Keratinocyte (primary cell): ENCODE data around the gene PDCL2. TPM values are rescaled to one million over a fixed set of nuclear protein-coding genes. Genes with fewer than 3 reads are reported as not detected.

ENCODE experiments used
- DNase-seq: peaks from one replicate; pipeline ENCODE4 v3.0.0-alpha.2; 2011; ENCODE audit warnings: low read depth, missing footprints, low spot score
- FAIRE-seq: peaks from 2 replicates; lab custom pipeline; 2011; peaks lifted over from hg19 to GRCh38; lab: Jason Lieb, UNC
- H2AFZ ChIP-seq: 2 replicates; pipeline ENCODE4 v1.6.0; 2012; ENCODE audit warnings: low read length, control low read depth, inconsistent platforms; ENCODE audit not compliant: control insufficient read depth
- H3K27ac ChIP-seq: 2 replicates; pipeline ENCODE4 v1.5.1; 2011; ENCODE audit warnings: low read length; ENCODE audit not compliant: control insufficient read depth, insufficient read depth
- H3K27me3 ChIP-seq: 3 replicates; pipeline ENCODE4 v1.6.0; 2011; ENCODE audit warnings: low read length; ENCODE audit not compliant: control insufficient read depth, insufficient read depth; ENCODE audit errors: extremely low read depth
- H3K36me3 ChIP-seq, 2 experiments: 2 replicates in 1 of 2; 3 replicates in 1 of 2; pipeline ENCODE4 v1.5.1; 2011; ENCODE audit warnings: low read length in 2 of 2, mild to moderate bottlenecking in 1 of 2; ENCODE audit not compliant: control insufficient read depth in 2 of 2, insufficient read depth in 2 of 2; ENCODE audit errors: extremely low read depth in 1 of 2
- H3K4me1 ChIP-seq: 3 replicates; pipeline ENCODE4 v1.5.1; 2011; ENCODE audit warnings: low read length; ENCODE audit not compliant: control insufficient read depth, insufficient read depth; ENCODE audit errors: extremely low read depth
- H3K4me2 ChIP-seq: 3 replicates; pipeline ENCODE4 v1.6.0; 2011; ENCODE audit warnings: low read depth, low read length; ENCODE audit not compliant: control insufficient read depth, insufficient read depth; ENCODE audit errors: extremely low read depth
- H3K4me3 ChIP-seq, 3 experiments: fragments of 200-600 bp in 1 of 3; sonication (generic) in 1 of 3; 2 replicates in 2 of 3; 3 replicates in 1 of 3; pipeline ENCODE4 v1.5.1; 2011 to 2016; ENCODE audit warnings: low read length in 3 of 3, mild to moderate bottlenecking in 3 of 3, control low read depth in 2 of 3, inconsistent platforms in 1 of 3, low read depth in 1 of 3, mixed read lengths in 1 of 3, mixed run types in 1 of 3, moderate library complexity in 1 of 3; ENCODE audit not compliant: control insufficient read depth in 2 of 3, insufficient read depth in 2 of 3; ENCODE audit errors: extremely low read depth in 1 of 3
- H3K79me2 ChIP-seq: 2 replicates; pipeline ENCODE4 v1.6.0; 2012; ENCODE audit warnings: low read length; ENCODE audit not compliant: control insufficient read depth, insufficient read depth
- H3K9ac ChIP-seq: 3 replicates; pipeline ENCODE4 v1.6.0; 2011; ENCODE audit warnings: low read length; ENCODE audit not compliant: control insufficient read depth, insufficient read depth; ENCODE audit errors: extremely low read depth
- H3K9me1 ChIP-seq: 3 replicates; pipeline ENCODE4 v1.6.0; 2011; ENCODE audit warnings: low read length; ENCODE audit not compliant: control insufficient read depth, insufficient read depth; ENCODE audit errors: extremely low read depth
- H3K9me3 ChIP-seq: 2 replicates; pipeline ENCODE4 v1.5.1; 2012; ENCODE audit warnings: low read depth, low read length; ENCODE audit not compliant: control insufficient read depth
- H4K20me1 ChIP-seq: 3 replicates; pipeline ENCODE4 v1.6.0; 2011; ENCODE audit warnings: low read length; ENCODE audit not compliant: control insufficient read depth, insufficient read depth; ENCODE audit errors: extremely low read depth
- CTCF ChIP-seq, 3 experiments: IDR thresholded peaks in 1 of 3; conservative IDR thresholded peaks in 1 of 3; optimal IDR thresholded peaks in 1 of 3; 2 replicates in 2 of 3; 3 replicates in 1 of 3; pipeline versions ENCODE3 to v1.5.1; 2011; ENCODE audit warnings: low read length in 3 of 3, mild to moderate bottlenecking in 3 of 3, moderate library complexity in 2 of 3, control low read depth in 1 of 3, inconsistent platforms in 1 of 3; ENCODE audit not compliant: insufficient read depth in 2 of 3; ENCODE audit errors: extremely low read depth in 1 of 3
- EZH2 ChIP-seq: IDR thresholded peaks from one replicate; pipeline ENCODE4 v1.6.1; 2012; ENCODE audit warnings: inconsistent platforms, mild to moderate bottlenecking, low read length, moderate library complexity
- dilution Hi-C: fragments of 300-500 bp; cut with MboI; formaldehyde crosslinking; loops from one replicate; pipeline ENCODE4 v1.7.0; 2020; ENCODE audit warnings: low sequenced_read_pairs; ENCODE audit not compliant: extremely low pct_ligation_motif_present
- polyA plus RNA-seq, 5 experiments: library from polyadenylated mRNA; depleted of rRNA in 3 of 5; stranded (reverse) in 3 of 5; stranded (forward) in 1 of 5; unstranded in 1 of 5; fragments of >200 nt; gene quantifications; 1 replicate in 1 of 5; 2 replicates in 3 of 5; 3 replicates in 1 of 5; pipeline versions ENCODE4 v1.2.1 to v1.2.3, GENCODE V29; 2011 to 2012; ENCODE audit warnings: missing spikeins in 2 of 5, low read depth in 1 of 5, low replicate concordance in 1 of 5

Gene PDCL2
- polyA plus RNA-seq, 1 donor (not counting 4 experiments of a cell fraction or from before 2014, with no cell fraction given) = not detected

- H3K4me2 ChIP-seq = no peak overlapping the region
- TF ChIP-seq EZH2 = no peak
- no peak for TF ChIP-seq CTCF (optimal IDR thresholded peaks at IDR 0.05 in 1 of 3, IDR thresholded peaks at IDR 0.05 in 1 of 3, conservative IDR thresholded peaks at IDR 0.05 in 1 of 3; ENCODE audit: extremely low read depth in 1 of 3, insufficient read depth in 2 of 3, low read length in 3 of 3)
- dilution Hi-C loops = no loop called here
Observed at GRCh38 chr4:55571806-55572205, 20.2 kb downstream of the PDCL2 start.

GRCh38 chr4:55568905-55569504, 23.0 kb downstream of the PDCL2 start:
- H3K9me1 ChIP-seq = no peaks in the 10 kb centered on the region
- no peak overlapping the region for H3K9ac ChIP-seq
- H3K9me3 ChIP-seq = no peaks in the 10 kb centered on the region
- no peaks in the 10 kb centered on the region for H3K79me2 ChIP-seq
- TF ChIP-seq CTCF (optimal IDR thresholded peaks at IDR 0.05 in 1 of 3, IDR thresholded peaks at IDR 0.05 in 1 of 3, conservative IDR thresholded peaks at IDR 0.05 in 1 of 3; ENCODE audit: extremely low read depth in 1 of 3, insufficient read depth in 2 of 3, low read length in 3 of 3) = no peak
- no peak for TF ChIP-seq EZH2
- dilution Hi-C loops = no loop called here
- no peaks in the 10 kb centered on the region for H4K20me1 ChIP-seq
- no peaks in the 10 kb centered on the region for H3K27me3 ChIP-seq
- FAIRE-seq = no peak
- no peaks in the 10 kb centered on the region for H3K36me3 ChIP-seq
- no peak overlapping the region for H3K4me3 ChIP-seq
- no peaks in the 10 kb centered on the region for H3K4me1 ChIP-seq
- no peak overlapping the region for H2AFZ ChIP-seq
- no peak for DNase-seq
- no peak overlapping the region for H3K27ac ChIP-seq
- no peak overlapping the region for H3K4me2 ChIP-seq

More at GRCh38 chr4:55571806-55572205, 20.2 kb downstream of the PDCL2 start:
- Histone ChIP-seq H3K27ac (no peak overlapping the region), H3K9me1 (no peaks in the 10 kb centered on the region), H2AFZ (no peak overlapping the region), H3K36me3 (no peaks in the 10 kb centered on the region), H4K20me1 (no peaks in the 10 kb centered on the region), H3K27me3 (no peaks in the 10 kb centered on the region), H3K79me2 (no peaks in the 10 kb centered on the region), H3K4me3 (no peak overlapping the region), H3K9ac (no peak overlapping the region), H3K4me1 (no peaks in the 10 kb centered on the region), H3K9me3 (no peaks in the 10 kb centered on the region)
- FAIRE-seq (no peak), DNase-seq (no peak)
